Measurements from ENCODE around the gene ARMC2.

ARMC2 gene

DNA sequence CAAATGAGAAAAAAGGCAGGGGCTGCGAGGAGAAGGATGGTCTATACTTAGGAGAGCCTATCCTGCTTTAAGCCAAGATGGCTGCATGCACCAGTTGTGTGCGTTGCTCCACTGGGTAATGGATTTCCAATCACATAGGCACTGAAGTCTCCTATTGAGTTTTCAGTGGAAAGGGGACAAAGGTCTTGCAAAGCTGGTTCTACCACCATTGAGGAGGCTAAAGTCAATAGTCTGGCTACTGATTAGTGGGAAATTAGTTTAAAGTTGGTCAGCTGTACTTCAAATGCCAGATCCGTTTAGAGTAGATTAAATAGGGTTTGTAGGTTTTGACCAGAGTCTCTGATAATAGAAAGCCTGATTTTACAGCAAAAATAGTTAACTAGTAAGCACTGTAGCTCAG lies 141.5 kb downstream of the ARMC2 start:
- H3K4me3 ChIP-seq (ENCODE audit: low read depth, low read length) = no peak overlapping the region
- TF ChIP-seq, protein P1, sequence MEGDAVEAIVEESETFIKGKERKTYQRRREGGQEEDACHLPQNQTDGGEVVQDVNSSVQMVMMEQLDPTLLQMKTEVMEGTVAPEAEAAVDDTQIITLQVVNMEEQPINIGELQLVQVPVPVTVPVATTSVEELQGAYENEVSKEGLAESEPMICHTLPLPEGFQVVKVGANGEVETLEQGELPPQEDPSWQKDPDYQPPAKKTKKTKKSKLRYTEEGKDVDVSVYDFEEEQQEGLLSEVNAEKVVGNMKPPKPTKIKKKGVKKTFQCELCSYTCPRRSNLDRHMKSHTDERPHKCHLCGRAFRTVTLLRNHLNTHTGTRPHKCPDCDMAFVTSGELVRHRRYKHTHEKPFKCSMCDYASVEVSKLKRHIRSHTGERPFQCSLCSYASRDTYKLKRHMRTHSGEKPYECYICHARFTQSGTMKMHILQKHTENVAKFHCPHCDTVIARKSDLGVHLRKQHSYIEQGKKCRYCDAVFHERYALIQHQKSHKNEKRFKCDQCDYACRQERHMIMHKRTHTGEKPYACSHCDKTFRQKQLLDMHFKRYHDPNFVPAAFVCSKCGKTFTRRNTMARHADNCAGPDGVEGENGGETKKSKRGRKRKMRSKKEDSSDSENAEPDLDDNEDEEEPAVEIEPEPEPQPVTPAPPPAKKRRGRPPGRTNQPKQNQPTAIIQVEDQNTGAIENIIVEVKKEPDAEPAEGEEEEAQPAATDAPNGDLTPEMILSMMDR (IDR thresholded peaks at IDR 0.05; ENCODE audit: low read depth, low read length) = no peak
- DNase-seq (ENCODE audit: low read depth, low spot score) = no peak
- in situ Hi-C loops (cut with HindIII; ENCODE audit: low sequenced_read_pairs) = no loop called here

DNA sequence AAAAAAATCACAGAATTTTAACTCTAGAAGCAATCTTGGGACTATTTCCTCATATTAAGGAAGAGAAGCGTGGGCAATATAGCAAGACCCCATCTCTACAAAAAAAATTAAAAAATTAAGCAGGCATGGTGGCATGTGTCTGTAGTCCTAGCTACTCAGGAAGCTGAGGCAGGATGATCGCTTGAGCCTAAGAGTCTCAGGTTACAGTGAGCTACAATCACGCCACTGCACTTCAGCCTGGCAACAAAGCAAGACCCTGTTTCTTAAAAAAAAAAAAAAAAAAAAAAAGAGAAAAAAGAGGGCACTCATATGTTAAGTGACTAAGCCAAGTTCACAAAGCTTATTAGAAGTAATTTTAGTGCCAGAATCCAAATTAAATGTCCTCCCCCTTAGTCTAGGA lies 145.7 kb downstream of the ARMC2 start:
- no peak for DNase-seq (ENCODE audit: low read depth, low spot score)
- TF ChIP-seq, protein P1 (IDR thresholded peaks at IDR 0.05; ENCODE audit: low read depth, low read length) = no peak
- in situ Hi-C loops (cut with HindIII; ENCODE audit: low sequenced_read_pairs) = no loop called here
- H3K4me3 ChIP-seq (ENCODE audit: low read depth, low read length) = no peak overlapping the region

- DNase-seq (ENCODE audit: low read depth, low spot score) = no peak
- in situ Hi-C loops (cut with HindIII; ENCODE audit: low sequenced_read_pairs) = no loop called here
- TF ChIP-seq, protein P1 (IDR thresholded peaks at IDR 0.05; ENCODE audit: low read depth, low read length) = no peak
- H3K4me3 ChIP-seq (ENCODE audit: low read depth, low read length) = no peak overlapping the region
Observed at GRCh38 chr6:108995296-108995695, 147.1 kb downstream of the ARMC2 start.

GRCh38 chr6:108996208-108996607 lies 148.0 kb downstream of the ARMC2 start:
- in situ Hi-C loops (cut with HindIII; ENCODE audit: low sequenced_read_pairs) = no loop called here
- TF ChIP-seq, protein P1 (IDR thresholded peaks at IDR 0.05; ENCODE audit: low read depth, low read length) = no peak
- DNase-seq (ENCODE audit: low read depth, low spot score) = no peak
- no peak overlapping the region for H3K4me3 ChIP-seq (ENCODE audit: low read depth, low read length)

- no peak overlapping the region for H3K4me3 ChIP-seq (ENCODE audit: low read depth, low read length)
- in situ Hi-C loops (cut with HindIII; ENCODE audit: low sequenced_read_pairs) = no loop called here
- TF ChIP-seq, protein P1 (IDR thresholded peaks at IDR 0.05; ENCODE audit: low read depth, low read length) = no peak
Observed at GRCh38 chr6:108998485-108998884, 150.3 kb downstream of the ARMC2 start.

DNA sequence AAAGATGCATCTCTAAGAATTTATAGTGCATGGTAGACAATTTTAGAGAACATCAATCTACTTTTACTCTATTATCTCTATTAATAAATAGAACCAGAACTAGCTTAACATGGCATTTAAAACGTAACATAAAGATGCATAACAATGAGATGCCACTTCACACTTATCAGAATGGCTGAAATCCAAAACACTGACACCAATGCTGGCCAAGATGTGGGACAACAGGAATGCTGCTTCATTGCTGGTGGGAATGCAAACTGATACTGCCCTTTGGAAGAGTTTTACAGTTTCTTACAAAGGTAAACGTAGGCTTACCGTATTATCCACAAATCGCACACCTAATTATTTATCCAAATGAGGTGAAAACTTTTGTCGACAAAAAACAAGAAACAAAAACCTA lies 151.2 kb downstream of the ARMC2 start:
- H3K4me3 ChIP-seq (ENCODE audit: low read depth, low read length) = no peak overlapping the region
- TF ChIP-seq, protein P1 (IDR thresholded peaks at IDR 0.05; ENCODE audit: low read depth, low read length) = no peak
- in situ Hi-C loops (cut with HindIII; ENCODE audit: low sequenced_read_pairs) = no loop called here
- DNase-seq (ENCODE audit: low read depth, low spot score) = no peak

More at GRCh38 chr6:108998485-108998884, 150.3 kb downstream of the ARMC2 start:
- DNase-seq (ENCODE audit: low read depth, low spot score) = no peak

GRCh38 chr6:109000289-109000688 lies 152.1 kb downstream of the ARMC2 start:
- in situ Hi-C loops (cut with HindIII; ENCODE audit: low sequenced_read_pairs) = no loop called here
- H3K4me3 ChIP-seq (ENCODE audit: low read depth, low read length) = no peak overlapping the region
- TF ChIP-seq, protein P1 (IDR thresholded peaks at IDR 0.05; ENCODE audit: low read depth, low read length) = no peak
- DNase-seq (ENCODE audit: low read depth, low spot score) = no peak

Measured in astrocyte of the spinal cord (primary cell).